Stimulated activated CD8-positive, alpha-beta memory T cell treated with anti-CD3 and anti-CD28 coated beads, Interleukin-7, amount 100 ng/mL, for 1 hour (primary cell): ENCODE measurements around the gene ERBB4.

Experiments
- DNase-seq, 2 donors: peaks; one replicate each; pipeline ENCODE4 v3.0.0-alpha.2; 2020; ENCODE audit warnings: low read depth in 2 of 2

ERBB4 gene

DNA sequence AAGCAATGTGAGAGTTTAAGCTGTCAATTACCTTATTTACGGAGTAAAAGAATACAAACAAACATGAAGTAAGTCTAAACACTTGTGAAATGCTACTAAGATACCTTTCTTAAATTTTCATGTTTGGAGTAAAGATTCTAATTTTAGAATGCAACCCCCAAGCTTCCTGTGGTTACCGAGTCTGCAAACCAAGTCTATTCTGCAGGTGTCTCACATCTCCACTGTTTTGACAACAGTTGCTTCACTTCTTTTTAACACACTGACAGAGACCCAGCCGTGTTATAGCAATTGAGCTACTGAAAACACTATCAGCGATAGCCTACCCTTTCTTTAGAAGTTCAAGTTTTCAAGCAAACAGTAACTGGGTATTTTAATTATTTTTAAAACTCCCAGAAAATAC lies 608.3 kb downstream of the ERBB4 start:
- no peak for DNase-seq

DNA sequence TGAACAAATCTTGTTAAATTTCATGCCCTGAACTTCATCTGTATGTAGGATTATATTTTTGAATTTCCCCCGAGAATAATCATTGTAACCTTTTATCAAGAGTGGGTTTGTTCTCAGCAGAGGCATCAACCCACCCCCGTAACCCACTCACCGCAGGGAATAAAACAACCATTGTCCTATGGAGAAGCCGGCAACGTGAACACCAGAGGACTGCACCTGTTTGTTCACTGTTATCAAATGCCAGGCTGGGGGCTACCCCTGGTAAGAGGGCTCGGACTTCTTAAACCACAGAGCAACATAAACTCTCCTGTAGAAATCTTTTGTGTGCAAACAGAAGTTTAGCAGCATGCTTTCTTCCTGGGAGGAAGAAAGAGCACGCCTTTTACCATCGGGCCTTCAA lies 610.4 kb downstream of the ERBB4 start:
- no peak for DNase-seq

DNA sequence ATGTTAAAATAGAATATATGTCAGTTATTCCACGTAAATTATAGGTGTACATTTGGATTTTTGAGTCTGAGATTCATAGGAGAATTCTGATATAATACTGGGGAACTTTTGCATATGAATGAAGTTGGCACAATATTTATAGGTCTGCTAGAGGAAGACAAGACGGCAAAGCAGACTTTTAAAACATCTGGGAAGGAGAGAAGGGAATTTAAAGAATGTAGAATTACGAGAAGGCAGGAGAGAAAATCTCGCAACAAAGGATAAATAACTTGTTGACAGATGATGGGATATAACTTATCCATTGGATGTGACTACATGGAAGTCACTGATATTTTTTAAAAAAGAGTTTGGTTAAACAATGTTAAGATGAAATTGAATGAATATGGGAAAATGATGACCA lies 615.6 kb downstream of the ERBB4 start:
- no peak for DNase-seq

DNA sequence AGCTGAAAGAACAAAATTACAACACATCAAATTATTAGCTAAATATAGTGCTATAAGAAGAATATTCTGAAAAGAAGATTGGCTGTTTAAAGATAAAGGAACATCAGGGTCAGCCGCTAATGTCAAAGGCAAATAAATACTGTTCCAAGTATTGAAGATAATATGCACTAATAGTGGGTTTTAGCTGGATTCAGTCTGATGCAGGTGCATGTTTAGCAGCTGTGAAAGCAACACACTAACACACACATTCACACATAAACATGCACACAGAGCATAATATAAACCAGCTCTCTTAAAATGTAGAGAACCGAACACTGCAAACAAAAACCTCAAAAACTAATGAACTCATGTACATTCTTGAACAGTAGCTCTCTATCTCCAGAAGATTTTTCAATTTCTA lies 634.6 kb downstream of the ERBB4 start:
- no peak for DNase-seq

DNA sequence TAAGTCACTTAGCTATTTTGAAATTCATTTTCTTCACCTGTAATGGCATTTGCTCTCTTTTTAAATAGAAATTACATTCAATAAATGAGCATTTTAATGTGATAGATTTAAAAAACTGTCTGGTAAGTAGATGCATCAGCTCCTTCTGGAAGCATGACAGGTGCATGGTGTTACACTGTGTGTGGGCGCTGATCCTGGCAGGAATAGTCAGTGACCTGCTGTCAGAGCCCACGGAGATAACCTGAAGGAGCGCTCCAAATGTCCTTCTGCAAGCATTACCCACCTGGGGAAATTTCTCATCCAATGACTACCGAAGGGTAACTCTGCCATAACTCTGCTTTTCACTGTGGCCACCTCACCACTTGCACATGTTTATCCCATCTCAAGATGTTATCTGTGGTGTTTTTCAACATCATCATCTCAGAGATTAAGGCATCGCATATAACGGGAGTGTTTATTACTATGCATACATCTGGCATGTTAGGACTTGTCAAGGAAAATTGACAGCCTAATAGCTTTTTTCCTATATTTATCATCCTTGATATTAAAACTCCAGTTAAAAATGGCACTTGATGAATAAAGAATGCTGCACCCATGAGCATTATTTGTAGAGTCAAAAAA lies 637.3 kb downstream of the ERBB4 start:
- DNase-seq, result no peak

DNA sequence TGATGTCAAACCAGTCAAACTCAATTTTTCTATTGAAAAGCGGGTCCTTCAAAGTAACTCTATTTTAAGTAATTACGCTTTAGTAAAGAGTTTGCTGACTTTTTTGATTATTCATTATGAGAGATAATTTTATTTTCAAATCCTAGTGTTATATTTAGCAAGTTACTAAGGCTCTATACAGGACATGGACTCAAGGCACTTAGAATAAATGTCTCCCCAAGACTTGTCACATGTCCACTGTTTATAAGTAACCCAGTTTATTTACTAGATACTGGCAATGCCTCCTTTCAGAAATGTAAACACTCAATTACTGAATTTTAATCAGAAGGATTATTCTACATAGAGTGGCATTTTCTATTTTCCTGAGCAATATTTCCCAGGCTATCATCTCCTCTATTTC lies 638.1 kb downstream of the ERBB4 start:
- DNase-seq, result no peak

DNA sequence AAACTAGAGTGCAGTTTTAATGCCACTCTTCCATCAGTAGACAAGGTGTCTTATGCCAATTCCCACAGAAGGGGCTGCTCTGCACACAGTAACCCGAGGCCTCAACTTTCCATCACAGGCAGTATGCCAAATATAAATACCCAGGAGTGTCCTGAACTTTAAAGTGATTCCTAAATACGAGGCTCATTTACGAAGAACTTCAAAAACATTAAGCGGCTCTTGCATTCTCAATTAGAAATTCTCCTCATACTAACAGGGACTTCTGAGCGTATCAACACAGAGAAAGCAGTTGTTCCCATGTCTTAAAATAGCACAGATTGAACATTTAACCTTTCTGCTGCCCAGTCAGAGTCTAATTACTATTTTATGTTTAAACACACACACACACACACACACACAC lies 638.6 kb downstream of the ERBB4 start:
- no peak for DNase-seq

DNA sequence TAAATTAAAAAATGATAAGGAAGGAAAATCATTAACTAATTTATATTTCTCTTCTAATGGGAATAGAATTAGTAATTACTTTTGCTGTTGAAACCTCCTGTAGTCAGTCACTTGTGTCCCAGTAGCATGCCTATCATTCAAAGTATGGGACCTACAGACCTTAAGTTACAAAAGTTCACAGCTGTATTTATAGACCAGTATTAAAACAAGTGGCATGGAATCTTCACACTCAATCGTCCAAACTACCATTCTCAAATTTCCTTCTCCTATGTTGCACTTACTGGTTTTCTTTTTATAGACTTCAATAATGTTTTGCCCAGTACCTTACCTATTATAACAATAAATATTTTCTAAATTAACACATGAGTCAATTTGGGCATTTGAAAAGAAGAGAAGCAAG lies 639.9 kb downstream of the ERBB4 start:
- no peak for DNase-seq

DNA sequence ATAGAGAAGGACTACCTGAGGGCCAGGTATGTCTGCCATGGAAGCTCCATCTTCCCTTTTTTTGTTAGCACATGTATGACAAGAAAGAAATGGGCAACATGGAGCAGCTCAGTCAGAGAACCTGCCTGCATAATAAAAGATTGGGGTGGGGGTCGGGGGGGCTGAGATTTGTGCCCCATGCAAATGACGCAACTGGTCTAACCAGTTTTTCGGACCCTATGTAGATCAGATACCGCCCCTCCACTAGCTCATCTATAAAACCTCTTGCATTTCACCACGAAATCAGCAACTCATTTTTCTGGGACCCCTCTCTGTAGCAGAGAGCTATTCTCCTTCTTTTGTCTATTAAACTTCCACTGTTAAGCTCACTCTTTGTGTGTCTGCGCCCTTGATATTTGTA lies 657.2 kb downstream of the ERBB4 start:
- no peak for DNase-seq

DNA sequence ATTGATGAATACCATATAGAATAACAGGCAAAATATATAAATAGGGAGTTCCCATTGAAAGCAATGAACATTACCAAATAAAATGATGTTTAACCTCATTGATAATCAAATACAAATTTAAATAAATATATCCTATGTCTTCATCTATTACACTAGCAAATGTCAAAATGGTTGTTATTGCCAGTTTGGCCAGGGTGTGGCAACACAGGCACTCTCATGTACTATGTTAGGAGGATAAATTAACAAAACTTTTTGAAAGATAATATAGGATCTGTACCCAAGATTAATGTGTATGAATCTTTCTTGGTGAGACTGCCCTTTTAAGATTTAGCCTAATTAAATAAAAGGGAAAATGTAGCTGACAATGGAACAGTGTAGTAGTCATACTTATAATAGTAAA lies 659.3 kb downstream of the ERBB4 start:
- no peak for DNase-seq

DNA sequence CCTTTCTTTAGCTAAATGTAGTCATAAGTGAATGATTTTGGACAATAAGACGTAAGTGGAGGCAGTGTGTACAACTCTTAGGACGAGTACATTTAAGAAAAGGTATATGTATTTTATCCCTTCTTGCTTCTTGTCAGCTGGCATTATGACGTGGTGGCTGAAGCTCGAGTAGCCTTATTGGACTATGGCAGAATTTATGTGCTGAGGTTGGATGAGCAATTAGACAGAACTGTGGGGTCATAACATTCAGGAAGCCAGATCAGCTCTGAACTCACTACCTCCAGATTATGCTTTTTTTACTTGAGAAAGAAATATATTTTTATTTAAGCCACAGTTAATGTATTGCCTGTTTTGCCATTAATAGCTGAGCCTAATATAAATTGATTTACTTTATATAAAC lies 661.5 kb downstream of the ERBB4 start:
- DNase-seq, result no peak

DNA sequence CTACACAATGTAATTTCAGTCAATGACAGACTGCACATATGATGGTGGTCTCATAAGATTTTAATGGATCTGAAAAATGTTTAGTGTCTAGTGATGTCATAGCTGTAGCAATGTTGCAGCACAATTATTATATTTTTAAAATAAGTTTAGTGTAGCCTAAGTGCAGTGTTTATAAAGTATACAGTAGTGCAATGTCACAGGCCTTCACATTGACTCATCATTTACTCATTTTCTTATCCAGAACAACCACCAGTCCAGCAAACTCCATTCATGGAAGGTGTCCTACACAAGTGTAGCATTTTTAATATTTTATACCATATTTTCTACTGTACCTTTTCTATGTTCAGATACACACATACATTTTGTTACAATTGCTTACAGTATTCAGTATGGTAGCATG lies 663.1 kb downstream of the ERBB4 start:
- DNase-seq, result no peak

DNA sequence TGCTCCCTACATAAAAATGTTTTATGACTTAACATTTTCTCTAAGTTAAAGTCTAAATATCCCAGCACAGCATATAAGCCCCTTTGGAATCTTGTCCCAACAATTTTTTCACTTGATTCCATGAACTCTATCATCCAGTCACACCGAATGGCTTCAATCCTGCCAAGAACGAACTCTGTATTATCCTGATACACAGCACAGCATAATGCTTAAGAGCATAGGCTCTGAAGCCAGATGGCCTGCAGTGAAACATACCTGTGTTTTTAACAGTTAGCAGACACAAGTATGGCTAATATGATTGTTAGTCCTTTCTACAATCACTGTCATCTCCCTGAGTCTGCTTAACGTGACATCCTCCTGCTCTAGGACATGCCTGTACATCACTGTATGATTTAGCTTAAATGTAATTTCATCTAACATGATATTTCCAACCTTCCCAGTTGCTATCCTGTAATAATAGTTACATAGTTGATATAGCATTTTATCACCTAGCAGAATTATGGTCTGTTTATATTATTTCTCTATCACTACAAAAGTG lies 669.5 kb downstream of the ERBB4 start:
- no peak for DNase-seq

DNA sequence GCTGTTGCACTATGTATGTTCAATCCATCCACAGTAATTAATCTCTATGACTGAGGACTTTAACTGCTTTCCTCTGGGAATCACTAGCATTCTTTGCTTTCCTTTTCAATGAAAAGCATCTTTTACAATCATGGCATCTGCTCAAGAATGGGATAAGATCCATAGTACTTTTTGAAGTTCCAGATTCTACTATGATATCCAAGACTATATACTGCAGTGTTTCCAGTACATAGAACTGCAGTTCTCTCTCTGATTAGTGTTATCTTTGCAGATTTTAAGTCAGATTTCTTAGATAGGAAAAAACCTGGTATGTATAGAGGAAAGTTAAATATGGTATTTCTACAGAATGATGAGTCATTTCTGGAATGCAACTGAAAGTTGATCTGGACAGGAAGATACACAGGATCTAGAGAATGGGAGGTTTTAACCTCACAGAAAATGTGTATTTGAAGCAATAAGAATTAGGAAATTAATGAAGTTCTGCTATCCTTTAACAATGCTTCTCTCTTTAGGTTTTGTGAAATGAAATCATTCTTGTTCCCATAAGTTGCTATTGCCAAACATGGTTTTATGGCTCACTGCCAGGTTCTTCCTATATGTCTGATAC lies 670.7 kb downstream of the ERBB4 start:
- no peak for DNase-seq

DNA sequence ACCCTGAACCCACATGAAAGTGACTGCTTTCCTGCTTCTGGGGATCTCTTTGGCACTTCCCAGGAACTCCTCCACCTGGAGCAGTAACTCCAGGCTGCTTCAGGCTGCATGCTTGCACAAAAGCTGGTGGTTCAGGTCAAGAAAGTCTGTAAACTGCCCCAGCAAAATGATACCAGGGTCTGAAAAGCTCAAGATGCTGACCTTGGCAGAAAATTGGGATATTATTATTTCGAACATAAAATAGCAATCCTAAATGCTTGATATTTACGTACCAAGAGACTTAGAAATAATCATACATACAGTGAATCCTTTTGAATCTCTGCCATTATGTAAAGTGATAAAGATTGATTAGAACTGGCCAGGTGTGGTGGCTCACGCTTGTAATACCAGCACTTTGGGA lies 674.3 kb downstream of the ERBB4 start:
- no peak for DNase-seq

DNA sequence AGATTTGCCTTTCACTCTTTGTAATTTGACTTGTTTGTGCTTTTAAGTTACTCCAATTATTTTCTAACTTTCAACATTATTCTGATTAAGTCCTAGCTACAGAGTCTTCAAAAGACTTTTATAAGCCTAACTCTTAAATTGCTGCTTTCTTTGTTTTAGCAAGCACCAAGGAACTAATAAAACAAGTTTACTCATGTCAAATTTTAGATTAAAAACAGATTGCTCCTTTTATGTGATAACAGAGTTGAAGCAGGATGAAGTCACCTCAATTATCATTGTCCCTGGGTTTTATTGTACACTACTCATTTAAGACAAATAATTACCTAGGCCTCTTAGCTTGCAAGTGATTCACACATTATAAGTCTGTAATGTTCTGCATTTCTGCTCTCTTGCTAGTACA lies 678.4 kb downstream of the ERBB4 start:
- no peak for DNase-seq

DNA sequence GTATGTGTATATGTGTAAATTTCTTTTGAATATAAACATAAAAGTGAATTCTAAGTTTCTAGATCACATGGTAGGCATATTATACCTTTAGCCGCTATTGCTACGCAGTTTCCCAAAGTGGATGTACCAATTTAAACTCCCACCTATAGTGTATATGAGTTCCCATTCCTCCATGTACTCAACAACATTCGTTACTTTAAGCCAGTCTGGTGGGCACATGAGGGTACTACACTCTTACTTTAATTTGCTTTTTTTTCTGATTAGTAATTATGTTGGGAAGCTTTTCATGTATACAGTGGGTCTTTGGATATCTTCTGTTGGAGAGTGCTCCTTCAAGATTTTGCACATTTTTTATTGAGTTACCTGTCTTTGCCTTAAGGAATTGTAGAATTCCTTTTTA lies 683.8 kb downstream of the ERBB4 start:
- no peak for DNase-seq

DNA sequence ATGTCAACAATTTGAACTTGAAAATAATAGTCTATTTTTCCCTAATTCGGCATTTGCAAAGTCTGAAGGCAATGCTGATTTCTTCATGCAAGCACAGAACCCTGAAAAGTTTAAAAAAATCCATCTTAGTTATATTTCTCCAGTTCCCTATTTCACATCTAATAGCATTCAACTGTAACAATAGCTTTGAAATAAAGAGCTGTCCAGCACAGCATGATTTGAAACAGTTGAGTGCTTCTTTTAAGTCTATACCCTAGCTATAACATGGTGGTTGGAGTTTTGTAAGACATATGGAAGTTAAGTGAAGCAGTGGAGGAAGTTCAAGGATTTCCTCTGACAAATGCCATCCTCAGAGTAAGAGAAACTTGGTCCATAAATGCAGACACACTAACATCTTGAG lies 691.9 kb downstream of the ERBB4 start:
- DNase-seq, result no peak

DNA sequence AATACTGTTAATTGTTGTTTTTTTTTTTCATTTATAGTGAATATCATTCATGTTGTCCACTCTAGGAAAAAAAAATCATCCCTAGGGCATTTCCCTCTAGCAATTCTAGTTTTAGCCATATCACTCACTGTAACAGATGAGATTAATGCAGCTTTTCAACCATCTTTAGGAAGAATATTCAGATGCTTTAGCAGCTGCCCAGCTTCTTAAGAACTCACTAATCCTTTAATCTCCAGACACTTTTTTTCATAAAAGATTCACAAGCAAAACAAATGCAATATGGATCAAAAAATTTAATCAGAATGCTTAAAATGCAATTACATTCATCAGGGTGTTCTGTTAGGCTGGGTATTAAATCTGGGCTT lies 692.6 kb downstream of the ERBB4 start:
- DNase-seq, result no peak

DNA sequence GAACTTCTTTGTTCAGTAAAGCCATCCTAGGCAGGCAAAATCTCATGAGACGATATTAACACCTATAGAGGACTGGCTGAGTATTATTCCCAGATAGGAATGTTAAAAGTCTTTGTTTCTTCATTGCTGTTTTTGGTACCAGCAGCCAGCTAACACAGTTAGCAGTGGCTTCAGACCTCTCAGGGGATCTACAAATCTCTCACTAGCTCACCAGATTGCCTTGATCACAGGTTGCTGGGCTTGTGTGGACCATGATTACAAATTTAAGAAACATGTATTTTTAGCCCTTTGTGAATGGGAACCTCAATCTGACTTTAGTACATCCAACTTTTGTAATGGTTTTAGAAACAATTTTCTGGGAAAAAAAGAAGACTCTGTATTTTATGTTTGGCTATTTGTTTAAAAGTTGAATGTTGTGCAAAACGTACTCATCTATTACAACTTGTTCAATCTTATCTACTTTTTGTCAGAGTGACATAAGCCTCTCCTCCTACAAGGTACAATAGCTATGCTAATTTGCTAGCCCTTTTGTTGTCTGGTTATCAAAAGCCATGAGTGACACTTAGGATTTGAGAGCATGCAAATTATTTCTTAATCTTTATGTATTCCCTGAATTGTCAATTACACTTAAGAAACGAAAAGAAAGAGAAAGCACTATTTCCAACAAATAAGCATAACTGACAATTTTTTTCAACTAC lies 693.1 kb downstream of the ERBB4 start:
- DNase-seq, result no peak

DNA sequence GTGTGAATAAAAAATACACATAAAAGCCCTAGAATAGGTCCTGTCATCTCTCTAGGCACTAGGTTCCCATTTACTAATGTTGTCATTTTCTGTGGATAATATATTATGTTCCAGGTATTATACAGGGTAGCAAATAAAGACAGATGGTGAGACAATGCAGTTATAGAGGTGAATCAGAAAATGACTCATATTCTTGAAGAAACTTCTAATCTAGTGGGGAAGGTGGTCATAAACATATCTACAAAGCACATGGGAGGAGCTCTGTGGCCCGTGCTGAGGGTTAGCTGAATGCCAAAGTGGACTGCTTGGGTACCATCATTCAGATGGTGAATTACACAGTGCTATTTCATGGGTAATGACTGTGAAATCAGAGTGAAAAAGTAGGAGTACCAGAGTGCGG lies 700.9 kb downstream of the ERBB4 start:
- no peak for DNase-seq

DNA sequence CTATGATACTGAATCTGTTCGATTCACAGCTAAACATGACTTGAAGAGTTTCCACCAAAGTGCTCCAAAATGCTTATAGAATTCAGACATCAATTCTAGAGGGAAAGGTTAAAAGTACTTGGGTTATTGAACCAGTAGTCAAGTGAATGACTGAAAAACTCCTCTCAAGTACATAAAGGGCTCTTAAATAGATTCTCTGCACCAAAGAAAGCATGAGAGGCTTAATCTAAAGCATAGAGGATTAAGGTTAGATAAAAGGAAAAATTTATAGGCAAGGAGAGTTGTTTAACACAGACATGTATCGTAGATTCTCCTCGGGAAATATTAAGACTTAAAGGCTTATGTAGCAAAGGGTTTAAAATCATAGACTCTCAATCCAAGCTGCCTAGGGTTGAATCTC lies 701.4 kb downstream of the ERBB4 start:
- DNase-seq, result no peak

DNA sequence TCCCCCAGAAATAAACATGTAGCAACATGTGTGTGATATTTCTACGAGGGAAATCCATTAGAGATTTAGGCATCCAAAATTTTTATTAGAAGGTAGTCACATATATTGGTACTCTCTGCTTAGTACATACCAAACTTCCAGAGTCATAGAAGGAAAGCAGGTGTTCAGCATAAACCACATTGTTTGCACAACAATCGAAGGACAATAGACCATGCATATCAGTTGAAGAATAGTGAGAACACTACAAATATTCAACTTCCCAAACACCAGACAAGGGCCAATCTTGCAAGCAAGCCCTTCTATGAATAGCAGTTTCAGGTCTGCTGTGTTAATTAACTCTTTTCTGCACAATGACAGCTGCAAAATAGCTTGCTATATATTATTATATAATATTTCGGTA lies 702.2 kb downstream of the ERBB4 start:
- DNase-seq, result no peak
